ENCODE data around the gene FAM170B. TPM values are rescaled to one million over a fixed set of nuclear protein-coding genes. Genes with fewer than 3 reads are reported as not detected.

FAM170B gene
- total RNA-seq, 2 donors from 2014 or later = not detected

GRCh38 chr10:49113741-49114141, 20.1 kb downstream of the FAM170B start:
- Histone ChIP-seq H3K36me3 (no peaks in the 10 kb centered on the region), H3K9me3 (no peaks in the 10 kb centered on the region), H3K9ac (ENCODE audit: low read depth in 2 of 2, low read length in 2 of 2) (no peak overlapping the region), H3K4me3 (no peak overlapping the region), H3K27me3 (peaks cover 4% of the 10 kb centered on the region), H3K27ac (no peak overlapping the region), H3K4me1 (no peaks in the 10 kb centered on the region)
- no peak for TF ChIP-seq CTCF (IDR thresholded peaks at IDR 0.05)
- no peak for DNase-seq
- intact Hi-C loops (cut with DNase I) = no loop called here

- Histone ChIP-seq H3K27me3 (peaks cover 4% of the 10 kb centered on the region), H3K4me1 (no peaks in the 10 kb centered on the region), H3K4me3 (no peak overlapping the region), H3K36me3 (no peaks in the 10 kb centered on the region), H3K9me3 (no peaks in the 10 kb centered on the region), H3K9ac (ENCODE audit: low read depth in 2 of 2, low read length in 2 of 2) (no peak overlapping the region), H3K27ac (no peak overlapping the region)
- no peak for TF ChIP-seq CTCF (IDR thresholded peaks at IDR 0.05)
- intact Hi-C loops (cut with DNase I) = no loop called here
- DNase-seq = no peak
Measured at GRCh38 chr10:49112851-49113250, 21.0 kb downstream of the FAM170B start.

- H3K4me1 ChIP-seq = no peaks in the 10 kb centered on the region
Measured at GRCh38 chr10:49112098-49112497, 21.7 kb downstream of the FAM170B start.

GRCh38 chr10:49111320-49111698, 22.5 kb downstream of the FAM170B start:
- intact Hi-C loops (cut with DNase I) = no loop called here
- TF ChIP-seq CTCF (IDR thresholded peaks at IDR 0.05) = no peak
- Histone ChIP-seq H3K9ac (ENCODE audit: low read depth in 2 of 2, low read length in 2 of 2) (peak overlapping the region in 1 of 2 donors; percentile 20), H3K4me3 (no peak overlapping the region), H3K27me3 (peaks cover 4% of the 10 kb centered on the region), H3K4me1 (no peaks in the 10 kb centered on the region), H3K36me3 (no peaks in the 10 kb centered on the region), H3K27ac (no peak overlapping the region), H3K9me3 (no peaks in the 10 kb centered on the region)
- no peak for DNase-seq

More at GRCh38 chr10:49112098-49112497, 21.7 kb downstream of the FAM170B start:
- H3K4me3 ChIP-seq = no peak overlapping the region
- no peaks in the 10 kb centered on the region for H3K9me3 ChIP-seq
- no peak overlapping the region for H3K9ac ChIP-seq (ENCODE audit: low read depth in 2 of 2, low read length in 2 of 2)
- H3K27ac ChIP-seq = no peak overlapping the region
- no peaks in the 10 kb centered on the region for H3K36me3 ChIP-seq
- DNase-seq = no peak
- intact Hi-C loops (cut with DNase I) = no loop called here
- no peak for TF ChIP-seq CTCF (IDR thresholded peaks at IDR 0.05)
- peaks cover 4% of the 10 kb centered on the region for H3K27me3 ChIP-seq

GRCh38 chr10:49110684-49111319, 23.0 kb downstream of the FAM170B start:
- TF ChIP-seq CTCF (IDR thresholded peaks at IDR 0.05) = no peak
- Histone ChIP-seq H3K9ac (ENCODE audit: low read depth in 2 of 2, low read length in 2 of 2) (no peak overlapping the region), H3K9me3 (no peaks in the 10 kb centered on the region), H3K4me3 (no peak overlapping the region), H3K36me3 (no peaks in the 10 kb centered on the region), H3K4me1 (no peaks in the 10 kb centered on the region), H3K27me3 (peaks cover 4% of the 10 kb centered on the region), H3K27ac (no peak overlapping the region)
- intact Hi-C loops (cut with DNase I) = no loop called here
- no peak for DNase-seq
